ENCODE measurements around the gene SLC39A13.

GRCh38 chr11:47369676-47370075 is 38.7 kb upstream of the SLC39A13 start:
- no peak for TF ChIP-seq CTCF (IDR thresholded peaks at IDR 0.05; ENCODE audit: low read length)
- no peak for TF ChIP-seq EZH2 (optimal IDR thresholded peaks at IDR 0.05; ENCODE audit: low read depth, low read length)
- TF ChIP-seq EZH2phosphoT487 (IDR thresholded peaks at IDR 0.05; ENCODE audit: low read length), result no peak
